ENCODE results near the gene ST7.
"Not testable (repeated sequence)": the region's sequence is repeated elsewhere in the genome, so short reads cannot be mapped to it uniquely, and the experiment has no call there.

The ST7 gene

GRCh38 chr7:117020591-117020973 is 67.3 kb downstream of the ST7 start:
- no peak for TF ChIP-seq CTCF (IDR thresholded peaks at IDR 0.05; ENCODE audit: low read depth, low read length)
- H3K4me3 ChIP-seq (ENCODE audit: low read depth, low read length): peak overlapping the region; percentile 49

- TF ChIP-seq CTCF (IDR thresholded peaks at IDR 0.05; ENCODE audit: low read depth, low read length): no peak
- no peak overlapping the region; the same call in 1 of the 2 replicates for H3K4me3 ChIP-seq (ENCODE audit: low read depth, low read length)
These were observed 68.1 kb downstream of the ST7 start for GRCh38 chr7:117021366-117021765.

GRCh38 chr7:117021986-117022385 is 68.7 kb downstream of the ST7 start:
- no peak for TF ChIP-seq CTCF (IDR thresholded peaks at IDR 0.05; ENCODE audit: low read depth, low read length)
- H3K4me3 ChIP-seq (ENCODE audit: low read depth, low read length): no peak overlapping the region

GRCh38 chr7:117023325-117023854 is 70.1 kb downstream of the ST7 start:
- TF ChIP-seq CTCF (IDR thresholded peaks at IDR 0.05; ENCODE audit: low read depth, low read length): no peak
- no peak overlapping the region for H3K4me3 ChIP-seq (ENCODE audit: low read depth, low read length)

GRCh38 chr7:117024811-117025210 is 71.5 kb downstream of the ST7 start:
- TF ChIP-seq CTCF (IDR thresholded peaks at IDR 0.05; ENCODE audit: low read depth, low read length): no peak

GRCh38 chr7:117025891-117026290 is 72.6 kb downstream of the ST7 start:
- no peak for TF ChIP-seq CTCF (IDR thresholded peaks at IDR 0.05; ENCODE audit: low read depth, low read length)
- no peak overlapping the region for H3K4me3 ChIP-seq (ENCODE audit: low read depth, low read length)

More at GRCh38 chr7:117024811-117025210, 71.5 kb downstream of the ST7 start:
- no peak overlapping the region for H3K4me3 ChIP-seq (ENCODE audit: low read depth, low read length)

GRCh38 chr7:117030346-117030745 is 77.0 kb downstream of the ST7 start:
- not testable (repeated sequence) for H3K4me3 ChIP-seq (ENCODE audit: low read depth, low read length)

GRCh38 chr7:117030793-117031192 is 77.5 kb downstream of the ST7 start:
- not testable (repeated sequence) for H3K4me3 ChIP-seq (ENCODE audit: low read depth, low read length)
